ENCODE measurements around the gene CASK. TPM values are rescaled to one million over a fixed set of nuclear protein-coding genes. Genes with fewer than 3 reads are reported as not detected.

Gene CASK
- polyA plus RNA-seq, 4 donors: 41.0 to 58.6 (median 46.4) TPM

DNA sequence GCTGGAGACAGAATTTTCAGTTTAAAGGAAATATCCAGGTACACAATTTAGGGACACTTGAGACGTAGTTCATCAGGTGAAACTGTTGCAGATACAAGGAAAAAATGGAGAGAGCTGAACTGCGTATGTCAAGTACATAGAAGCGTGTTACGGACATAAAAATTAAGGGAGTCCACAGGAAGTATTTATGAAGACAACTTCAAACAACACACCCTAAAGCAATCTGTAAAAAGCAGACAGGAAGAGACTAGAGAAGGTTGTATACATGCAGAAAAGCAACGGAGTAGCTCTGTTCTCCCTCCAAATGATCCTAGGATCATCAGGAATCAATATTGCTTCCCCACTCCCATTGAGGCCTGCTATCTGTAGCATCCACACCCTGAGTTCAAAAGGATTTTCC, 5.8 kb downstream of the CASK start:
- no peak for DNase-seq (ENCODE audit: low read depth in 4 of 4, low spot score in 2 of 4)

- DNase-seq (ENCODE audit: low read depth in 4 of 4, low spot score in 2 of 4): no peak
Observed at GRCh38 chrX:41913476-41913875, 9.9 kb downstream of the CASK start.

DNA sequence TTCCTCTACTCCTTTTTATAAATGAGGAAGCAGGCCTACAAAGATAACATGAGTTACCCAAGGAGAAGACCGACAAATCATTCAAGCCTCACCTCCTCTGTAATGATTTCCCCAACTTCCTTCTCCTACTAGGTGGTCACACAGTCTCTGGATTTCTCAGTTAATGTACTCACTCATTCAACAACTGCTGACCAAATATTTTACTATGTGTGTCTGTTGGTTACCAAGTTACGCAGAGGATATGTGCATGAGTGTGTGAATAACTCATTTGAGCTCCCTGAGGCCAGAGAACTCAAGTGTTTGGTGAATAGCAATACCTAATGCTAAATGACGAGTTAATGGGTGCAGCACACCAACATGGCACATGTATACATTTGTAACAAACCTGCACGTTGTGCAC, 10.4 kb downstream of the CASK start:
- DNase-seq (ENCODE audit: low read depth in 4 of 4, low spot score in 2 of 4): no peak

- DNase-seq (ENCODE audit: low read depth in 4 of 4, low spot score in 2 of 4): no peak
Observed at GRCh38 chrX:41909068-41909467, 14.3 kb downstream of the CASK start.

DNA sequence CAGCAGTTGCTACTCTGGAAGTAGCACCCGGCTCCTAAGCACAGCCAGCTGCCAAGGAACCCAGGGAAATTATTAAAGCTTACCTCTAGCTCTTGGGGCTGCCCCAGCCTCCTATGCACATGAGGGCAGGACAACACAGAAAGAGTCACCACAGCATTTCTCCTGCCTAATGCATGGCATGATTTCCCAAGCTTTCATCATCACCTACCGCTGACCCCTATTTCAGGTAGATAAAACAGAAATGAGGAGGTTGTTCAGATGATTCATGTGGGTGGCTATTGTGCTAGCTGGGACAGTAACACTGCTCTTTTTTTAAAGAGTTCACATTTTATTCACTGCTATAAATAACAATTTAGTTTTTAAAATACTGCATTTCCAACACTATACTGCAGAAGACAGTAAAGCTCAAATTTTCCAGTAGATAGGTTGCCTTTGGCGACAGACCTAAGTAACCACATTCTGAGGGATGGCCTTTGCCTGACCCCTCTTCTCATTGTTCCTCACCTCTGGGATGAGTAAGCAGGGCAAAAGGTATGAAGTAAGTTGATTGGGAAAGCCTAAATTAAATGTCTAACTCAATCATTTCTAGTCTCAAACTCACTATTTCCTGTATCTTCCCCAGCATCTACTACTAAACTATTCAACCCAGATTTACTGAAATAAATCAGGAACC, 16.7 kb downstream of the CASK start:
- no peak for DNase-seq (ENCODE audit: low read depth in 4 of 4, low spot score in 2 of 4)

DNA sequence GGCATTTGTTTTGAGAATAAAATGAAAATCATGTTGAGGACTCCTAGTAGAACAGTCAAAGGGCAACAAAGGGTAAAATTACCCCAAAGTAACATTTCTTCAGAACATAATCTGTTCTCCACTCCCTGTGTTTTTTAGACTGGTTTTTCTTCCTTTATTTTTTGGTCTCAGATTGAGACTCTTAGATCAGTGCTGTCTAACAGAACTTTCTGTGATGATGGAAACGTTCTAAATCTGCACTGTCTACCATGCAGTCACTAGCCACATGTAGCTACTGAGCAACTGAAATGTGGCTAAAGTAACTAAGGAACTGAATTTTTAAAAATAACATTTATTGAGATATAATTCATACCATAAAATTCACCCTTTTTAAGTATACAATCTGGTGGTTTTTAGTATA, 19.8 kb downstream of the CASK start:
- DNase-seq (ENCODE audit: low read depth in 4 of 4, low spot score in 2 of 4): no peak

- no peak for DNase-seq (ENCODE audit: low read depth in 4 of 4, low spot score in 2 of 4)
Observed at GRCh38 chrX:41900321-41900720, 23.0 kb downstream of the CASK start.

DNA sequence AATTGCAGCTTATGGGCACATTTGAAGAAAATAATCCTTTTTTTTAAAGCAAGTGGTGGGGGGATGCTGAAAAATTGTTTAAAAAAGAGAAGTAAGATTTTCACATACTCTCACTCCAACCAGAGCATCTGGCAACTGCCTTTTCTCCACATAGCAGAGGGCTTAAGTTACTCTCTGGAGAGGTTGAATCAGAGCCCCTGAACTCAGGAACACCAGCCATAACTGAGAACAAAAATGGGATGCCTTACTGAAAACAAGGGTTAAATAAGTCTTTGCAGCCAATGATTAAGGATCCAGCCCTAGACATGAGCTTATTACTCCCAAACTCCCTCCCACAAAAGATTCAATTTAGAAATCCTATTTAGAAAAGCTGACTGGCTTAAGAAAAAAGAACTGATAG, 27.5 kb downstream of the CASK start:
- no peak for DNase-seq (ENCODE audit: low read depth in 4 of 4, low spot score in 2 of 4)

GRCh38 chrX:41890026-41890423, 33.3 kb downstream of the CASK start:
- no peak for DNase-seq (ENCODE audit: low read depth in 4 of 4, low spot score in 2 of 4)

GRCh38 chrX:41889317-41890025, 33.9 kb downstream of the CASK start:
- no peak for DNase-seq (ENCODE audit: low read depth in 4 of 4, low spot score in 2 of 4)

GRCh38 chrX:41887691-41888090, 35.7 kb downstream of the CASK start:
- no peak for DNase-seq (ENCODE audit: low read depth in 4 of 4, low spot score in 2 of 4)

GRCh38 chrX:41885724-41886123, 37.6 kb downstream of the CASK start:
- no peak for DNase-seq (ENCODE audit: low read depth in 4 of 4, low spot score in 2 of 4)

DNA sequence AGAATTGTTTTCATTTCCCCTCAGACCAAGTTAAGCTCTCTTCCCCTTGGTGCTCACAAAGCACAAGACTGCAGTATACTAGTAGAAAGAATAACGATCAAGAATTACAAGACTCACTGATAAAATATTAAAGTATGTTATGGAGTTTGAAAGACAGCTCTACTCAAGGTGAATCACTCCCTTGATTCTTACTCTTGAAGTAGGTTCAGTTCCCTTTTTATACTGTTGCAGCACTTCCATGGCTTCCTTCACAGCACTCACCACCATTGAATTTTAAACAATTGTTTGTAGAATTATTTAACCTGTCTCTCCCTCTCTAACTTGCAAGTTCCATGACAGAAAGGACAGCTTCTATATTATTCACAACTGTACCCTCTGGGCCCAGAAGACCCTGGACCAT, 42.2 kb downstream of the CASK start:
- no peak for DNase-seq (ENCODE audit: low read depth in 4 of 4, low spot score in 2 of 4)

DNA sequence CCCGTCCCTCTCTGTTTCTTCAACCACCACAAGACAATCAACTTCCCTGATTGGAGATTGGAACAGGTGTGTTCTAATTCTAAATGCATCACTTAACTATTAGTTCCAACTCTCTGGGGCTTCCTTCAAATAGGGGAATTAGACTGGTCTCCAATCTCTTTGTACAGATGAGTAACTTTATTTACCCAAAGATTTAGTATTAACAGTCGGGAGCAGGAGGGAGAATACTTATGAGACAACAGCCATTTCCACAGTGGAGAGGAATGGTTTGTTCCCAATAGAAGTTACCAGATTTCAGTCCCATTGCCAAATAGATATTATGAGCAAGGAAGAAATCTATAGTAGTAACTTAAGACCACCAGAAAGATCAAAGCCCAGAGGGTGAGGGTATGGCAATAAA, 46.2 kb downstream of the CASK start:
- DNase-seq (ENCODE audit: low read depth in 4 of 4, low spot score in 2 of 4): no peak

GRCh38 chrX:41875142-41875541, 48.2 kb downstream of the CASK start:
- DNase-seq (ENCODE audit: low read depth in 4 of 4, low spot score in 2 of 4): no peak

GRCh38 chrX:41870719-41871151, 52.6 kb downstream of the CASK start:
- DNase-seq (ENCODE audit: low read depth in 4 of 4, low spot score in 2 of 4): no peak

DNA sequence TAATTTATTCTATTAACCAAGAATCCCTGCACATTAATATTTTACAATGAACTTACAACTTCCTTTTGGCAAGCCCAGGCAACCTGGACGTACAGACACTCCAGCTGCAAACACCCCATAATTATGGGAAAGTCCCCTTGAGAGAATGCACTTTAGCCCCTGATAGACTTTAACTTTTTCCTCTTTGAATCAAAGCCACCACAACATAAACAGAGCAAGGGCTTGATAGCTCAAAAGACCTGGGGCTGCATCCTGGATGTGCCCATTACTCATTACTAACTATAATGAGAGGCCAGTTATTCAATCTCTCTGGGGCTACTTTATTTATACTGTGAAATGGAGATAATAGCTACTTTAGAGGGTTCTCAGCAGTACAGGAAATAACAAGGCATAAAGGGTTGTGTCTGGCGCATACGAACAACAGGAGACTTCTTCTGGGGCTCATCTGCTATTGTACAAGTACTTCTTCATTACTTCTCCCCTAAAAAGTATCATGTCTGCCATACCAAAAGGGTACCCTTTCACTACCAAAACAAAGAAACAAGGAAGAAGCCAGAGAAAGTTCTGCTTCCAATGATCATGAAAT, 54.9 kb downstream of the CASK start:
- DNase-seq (ENCODE audit: low read depth in 4 of 4, low spot score in 2 of 4): no peak

GRCh38 chrX:41863343-41864203, 59.8 kb downstream of the CASK start:
- DNase-seq (ENCODE audit: low read depth in 4 of 4, low spot score in 2 of 4): no peak

- no peak for DNase-seq (ENCODE audit: low read depth in 4 of 4, low spot score in 2 of 4)
Observed at GRCh38 chrX:41862562-41863184, 60.7 kb downstream of the CASK start.

DNA sequence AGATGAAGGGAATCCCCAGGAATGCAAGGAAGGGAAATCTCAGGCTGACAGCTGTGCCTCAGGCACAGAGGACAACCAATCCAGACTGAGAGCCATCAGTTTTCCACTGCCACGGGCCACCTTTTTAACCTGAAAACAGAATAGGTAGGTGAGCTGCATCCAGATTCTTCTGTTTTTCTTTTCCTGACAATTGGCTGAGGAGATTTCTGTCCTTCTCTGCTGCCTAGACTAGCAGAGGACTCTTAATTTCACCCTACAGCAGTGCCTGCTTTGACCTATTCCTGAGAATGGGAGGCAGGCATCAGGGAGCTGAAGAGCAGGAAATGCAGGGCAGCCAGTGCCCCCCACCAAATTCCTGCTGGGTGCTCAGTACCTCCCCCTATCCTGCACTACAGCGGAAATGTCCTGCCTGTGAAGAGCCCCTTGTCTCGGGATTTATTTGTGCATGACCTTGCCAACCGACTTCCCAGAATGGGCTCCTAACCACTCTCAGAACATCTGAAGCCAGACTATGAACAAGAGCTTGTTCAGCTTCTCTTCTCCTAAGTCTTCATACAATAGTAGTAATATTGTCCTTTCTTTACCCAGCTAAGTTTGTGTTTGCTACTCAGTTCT, 65.1 kb downstream of the CASK start:
- no peak for DNase-seq (ENCODE audit: low read depth in 4 of 4, low spot score in 2 of 4)
